ENCODE measurements around the gene APAF1.

DNA sequence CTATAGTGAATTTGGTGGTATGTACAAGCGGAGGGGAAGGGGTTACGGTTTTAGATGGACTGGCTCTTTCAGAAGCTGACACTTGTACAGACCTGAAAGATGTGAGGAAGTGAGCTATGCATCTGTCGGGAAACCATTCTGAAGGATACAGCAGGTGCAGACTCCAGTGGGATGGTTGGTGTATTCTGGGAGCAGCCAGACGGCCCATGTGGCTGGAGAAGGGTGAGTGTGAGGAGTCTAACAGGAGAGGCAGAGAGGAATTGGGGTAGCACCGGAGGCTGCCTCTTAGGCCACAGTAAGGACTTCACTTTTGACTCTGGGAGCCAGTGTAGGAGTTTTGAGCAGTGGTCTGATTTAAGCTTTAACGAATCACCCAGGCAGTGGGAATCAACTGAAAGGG lies 90.7 kb downstream of the APAF1 start:
- no peak for TF ChIP-seq EZH2 (IDR thresholded peaks at IDR 0.05; ENCODE audit: borderline replicate concordance, low read length)
- TF ChIP-seq, protein P1, sequence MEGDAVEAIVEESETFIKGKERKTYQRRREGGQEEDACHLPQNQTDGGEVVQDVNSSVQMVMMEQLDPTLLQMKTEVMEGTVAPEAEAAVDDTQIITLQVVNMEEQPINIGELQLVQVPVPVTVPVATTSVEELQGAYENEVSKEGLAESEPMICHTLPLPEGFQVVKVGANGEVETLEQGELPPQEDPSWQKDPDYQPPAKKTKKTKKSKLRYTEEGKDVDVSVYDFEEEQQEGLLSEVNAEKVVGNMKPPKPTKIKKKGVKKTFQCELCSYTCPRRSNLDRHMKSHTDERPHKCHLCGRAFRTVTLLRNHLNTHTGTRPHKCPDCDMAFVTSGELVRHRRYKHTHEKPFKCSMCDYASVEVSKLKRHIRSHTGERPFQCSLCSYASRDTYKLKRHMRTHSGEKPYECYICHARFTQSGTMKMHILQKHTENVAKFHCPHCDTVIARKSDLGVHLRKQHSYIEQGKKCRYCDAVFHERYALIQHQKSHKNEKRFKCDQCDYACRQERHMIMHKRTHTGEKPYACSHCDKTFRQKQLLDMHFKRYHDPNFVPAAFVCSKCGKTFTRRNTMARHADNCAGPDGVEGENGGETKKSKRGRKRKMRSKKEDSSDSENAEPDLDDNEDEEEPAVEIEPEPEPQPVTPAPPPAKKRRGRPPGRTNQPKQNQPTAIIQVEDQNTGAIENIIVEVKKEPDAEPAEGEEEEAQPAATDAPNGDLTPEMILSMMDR (IDR thresholded peaks at IDR 0.05; ENCODE audit: low read length) = no peak
